Testis (tissue), 2 donors: ENCODE results near the gene DRAP1.

ENCODE experiments used
- POLR2A ChIP-seq: fragments of 450-650 bp; IDR thresholded peaks from one replicate; pipeline ENCODE4 v1.6.1; 2017; ENCODE audit warnings: antibody characterized with exemption, mild to moderate bottlenecking, moderate library complexity
- TF ChIP-seq, protein P1 (sequence below), 3 experiments: fragments of 450-650 bp in 2 of 3; fragments of 200-600 bp in 1 of 3; sonication (generic) in 1 of 3; IDR thresholded peaks; one replicate each; pipeline ENCODE4 v1.5.1; 2016 to 2019; ENCODE audit warnings: antibody characterized with exemption in 3 of 3, mild to moderate bottlenecking in 2 of 3, moderate library complexity in 1 of 3

GRCh38 chr11:65871811-65872548, 47.2 kb upstream of the DRAP1 start:
- TF ChIP-seq POLR2A: no peak
- TF ChIP-seq, protein P1, sequence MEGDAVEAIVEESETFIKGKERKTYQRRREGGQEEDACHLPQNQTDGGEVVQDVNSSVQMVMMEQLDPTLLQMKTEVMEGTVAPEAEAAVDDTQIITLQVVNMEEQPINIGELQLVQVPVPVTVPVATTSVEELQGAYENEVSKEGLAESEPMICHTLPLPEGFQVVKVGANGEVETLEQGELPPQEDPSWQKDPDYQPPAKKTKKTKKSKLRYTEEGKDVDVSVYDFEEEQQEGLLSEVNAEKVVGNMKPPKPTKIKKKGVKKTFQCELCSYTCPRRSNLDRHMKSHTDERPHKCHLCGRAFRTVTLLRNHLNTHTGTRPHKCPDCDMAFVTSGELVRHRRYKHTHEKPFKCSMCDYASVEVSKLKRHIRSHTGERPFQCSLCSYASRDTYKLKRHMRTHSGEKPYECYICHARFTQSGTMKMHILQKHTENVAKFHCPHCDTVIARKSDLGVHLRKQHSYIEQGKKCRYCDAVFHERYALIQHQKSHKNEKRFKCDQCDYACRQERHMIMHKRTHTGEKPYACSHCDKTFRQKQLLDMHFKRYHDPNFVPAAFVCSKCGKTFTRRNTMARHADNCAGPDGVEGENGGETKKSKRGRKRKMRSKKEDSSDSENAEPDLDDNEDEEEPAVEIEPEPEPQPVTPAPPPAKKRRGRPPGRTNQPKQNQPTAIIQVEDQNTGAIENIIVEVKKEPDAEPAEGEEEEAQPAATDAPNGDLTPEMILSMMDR (IDR thresholded peaks at IDR 0.05): no peak
